ENCODE results near the gene SLF2. TPM values are rescaled to one million over a fixed set of nuclear protein-coding genes. Genes with fewer than 3 reads are reported as not detected.

The SLF2 gene
- total RNA-seq, 1 donor from 2014 or later, result 35.2 TPM

GRCh38 chr10:101002456-101002855 lies 89.7 kb downstream of the SLF2 start:
- no peak for DNase-seq

DNA sequence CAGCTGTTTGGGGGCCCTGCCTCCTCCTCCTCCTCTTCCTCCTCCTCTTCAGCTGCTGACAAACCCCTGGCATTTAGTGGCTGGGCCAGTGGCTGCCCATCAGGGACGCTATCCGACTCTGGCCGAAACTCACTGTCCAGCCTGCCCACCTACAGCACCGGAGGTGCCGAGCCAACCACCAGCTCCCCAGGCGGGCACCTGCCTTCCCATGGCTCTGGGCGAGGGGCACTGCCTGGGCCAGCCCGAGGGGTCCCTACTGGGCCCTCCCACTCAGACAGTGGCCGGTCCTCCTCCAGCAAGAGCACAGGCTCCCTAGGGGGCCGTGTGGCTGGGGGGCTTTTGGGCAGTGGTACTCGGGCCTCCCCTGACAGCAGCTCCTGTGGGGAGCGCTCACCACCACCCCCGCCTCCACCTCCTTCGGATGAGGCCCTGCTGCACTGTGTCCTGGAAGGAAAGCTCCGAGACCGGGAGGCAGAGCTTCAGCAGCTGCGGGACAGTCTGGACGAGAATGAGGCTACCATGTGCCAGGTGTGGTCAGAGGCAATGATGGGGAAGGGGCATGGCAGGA lies 91.0 kb downstream of the SLF2 start:
- DNase-seq, result no peak

DNA sequence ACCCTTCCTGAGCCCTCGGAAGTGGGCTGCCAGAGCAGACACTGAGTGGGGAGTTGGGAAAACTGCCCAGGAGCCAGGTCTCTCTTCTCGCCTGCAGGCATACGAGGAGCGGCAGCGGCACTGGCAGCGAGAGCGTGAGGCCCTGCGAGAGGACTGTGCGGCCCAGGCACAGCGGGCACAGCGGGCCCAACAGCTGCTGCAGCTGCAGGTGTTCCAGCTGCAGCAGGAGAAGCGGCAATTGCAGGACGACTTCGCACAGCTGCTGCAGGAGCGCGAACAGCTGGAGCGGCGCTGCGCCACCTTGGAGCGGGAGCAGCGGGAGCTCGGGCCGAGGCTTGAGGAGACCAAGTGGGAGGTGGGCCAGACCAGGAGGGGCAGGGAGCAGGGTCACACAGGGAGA lies 92.6 kb downstream of the SLF2 start:
- no peak for DNase-seq

- no peak for DNase-seq
Measured at GRCh38 chr10:101005869-101006567, 93.3 kb downstream of the SLF2 start.

DNA sequence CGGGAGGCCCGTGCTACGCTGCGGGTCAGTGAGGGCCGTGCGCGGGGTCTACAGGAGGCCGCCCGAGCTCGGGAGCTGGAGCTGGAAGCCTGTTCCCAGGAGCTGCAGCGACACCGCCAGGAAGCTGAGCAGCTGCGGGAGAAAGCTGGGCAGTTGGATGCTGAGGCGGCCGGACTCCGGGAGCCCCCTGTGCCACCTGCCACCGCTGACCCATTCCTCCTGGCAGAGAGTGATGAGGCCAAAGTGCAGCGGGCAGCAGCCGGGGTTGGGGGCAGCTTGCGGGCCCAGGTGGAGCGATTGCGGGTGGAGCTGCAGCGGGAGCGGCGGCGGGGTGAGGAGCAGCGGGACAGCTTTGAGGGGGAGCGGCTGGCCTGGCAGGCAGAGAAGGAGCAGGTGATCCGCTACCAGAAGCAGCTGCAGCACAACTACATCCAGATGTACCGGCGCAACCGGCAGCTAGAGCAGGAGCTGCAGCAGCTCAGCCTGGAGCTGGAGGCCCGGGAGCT lies 93.9 kb downstream of the SLF2 start:
- no peak for DNase-seq

- DNase-seq, result no peak
Measured at GRCh38 chr10:101007099-101007711, 94.4 kb downstream of the SLF2 start.

GRCh38 chr10:101007915-101008822 lies 95.4 kb downstream of the SLF2 start:
- DNase-seq, result no peak

DNA sequence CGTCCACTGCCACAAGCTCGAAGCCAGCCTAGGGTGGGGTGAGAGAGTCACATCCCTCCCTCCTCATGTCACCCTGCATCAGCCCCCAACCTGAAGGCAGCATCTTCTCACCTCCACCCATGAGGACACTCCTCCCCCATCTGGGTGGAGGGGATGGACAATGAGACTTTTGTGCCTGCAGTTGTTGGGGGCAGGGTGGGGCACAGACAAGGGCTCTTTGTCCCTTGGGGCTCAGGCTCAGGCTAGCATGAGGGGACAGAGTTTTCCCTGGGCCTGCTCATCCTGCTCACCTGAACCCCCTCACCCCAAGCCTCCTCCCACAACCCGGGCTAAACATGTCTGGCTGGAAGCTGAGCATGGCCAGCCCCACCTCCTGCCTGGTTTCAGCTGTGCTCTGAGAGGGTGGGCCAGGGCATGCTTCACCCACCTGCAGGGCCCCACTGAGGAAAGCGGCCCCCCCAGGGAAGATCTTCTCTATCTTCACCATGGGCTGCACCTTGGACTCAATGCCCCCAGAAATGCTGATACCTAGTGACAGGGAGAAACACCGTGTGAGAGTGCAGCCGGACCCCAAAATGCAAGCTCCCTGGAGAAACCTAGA lies 96.2 kb downstream of the SLF2 start:
- DNase-seq, result no peak

DNA sequence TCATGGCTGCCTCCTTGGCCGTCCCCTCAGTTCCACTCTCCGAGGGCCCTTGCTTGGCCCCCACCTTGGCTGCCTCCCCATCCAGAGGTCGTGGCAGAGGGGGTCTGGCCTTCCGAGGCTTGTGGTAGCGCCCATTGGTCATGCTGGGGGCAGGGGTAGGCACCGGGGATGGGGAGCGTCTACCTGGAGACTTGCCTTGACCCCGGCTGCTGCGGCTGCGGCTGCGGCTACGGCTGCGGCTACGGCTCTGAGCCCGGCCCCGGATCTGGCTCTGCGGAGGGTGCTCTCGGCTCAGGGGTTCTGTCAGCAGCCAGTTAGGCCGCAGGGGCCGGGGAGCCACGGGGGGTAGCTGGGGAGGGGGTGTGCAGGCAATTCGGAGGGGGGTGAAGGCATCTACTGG lies 97.6 kb downstream of the SLF2 start:
- no peak for DNase-seq

DNA sequence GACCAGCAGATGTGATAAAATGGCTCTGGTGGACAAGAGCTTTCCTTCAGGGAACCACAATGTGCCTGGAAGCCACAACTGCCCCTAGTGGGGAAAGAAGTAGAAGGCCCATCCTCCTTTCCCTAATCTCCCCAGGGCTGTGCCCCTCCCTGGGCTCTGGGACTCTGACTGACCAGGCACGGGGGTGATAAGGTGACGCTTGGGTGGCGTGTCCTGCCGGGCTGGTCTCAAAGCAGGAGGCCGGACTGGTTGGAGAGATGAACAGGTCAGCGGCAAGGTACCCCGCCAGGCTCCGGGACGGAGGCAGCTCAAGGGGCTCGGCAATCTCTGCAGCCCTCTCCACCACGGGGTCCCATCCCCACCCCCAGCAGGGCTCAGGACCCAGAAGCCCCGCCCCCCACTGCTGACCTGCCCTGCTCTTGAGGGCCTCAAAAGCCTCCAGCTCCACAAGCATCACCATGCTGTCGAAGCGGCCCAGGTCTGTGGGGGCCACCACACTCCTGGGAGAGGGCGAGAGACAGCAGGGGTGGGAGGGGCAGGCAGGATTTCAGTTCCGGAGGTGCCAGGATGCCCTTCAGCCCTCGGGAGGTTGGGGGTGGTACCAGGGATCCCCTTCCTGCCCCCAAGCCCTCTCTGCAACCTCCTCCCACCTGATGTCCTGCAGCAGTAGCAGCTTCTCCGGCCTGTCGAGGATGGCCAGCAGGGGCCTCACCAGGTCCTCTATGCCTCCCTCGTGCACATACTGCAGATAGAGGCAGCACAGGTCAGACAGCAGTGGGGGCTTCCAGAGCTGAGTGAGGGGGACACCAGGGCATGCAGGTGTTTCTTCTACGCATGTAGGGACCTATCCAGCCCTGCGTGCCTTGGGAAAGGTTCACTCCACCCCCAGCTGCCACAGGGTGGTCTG lies 99.0 kb downstream of the SLF2 start:
- peak; percentile 45 for DNase-seq

GRCh38 chr10:101012525-101013364 lies 100.0 kb downstream of the SLF2 start:
- DNase-seq, result peak; percentile 94

DNA sequence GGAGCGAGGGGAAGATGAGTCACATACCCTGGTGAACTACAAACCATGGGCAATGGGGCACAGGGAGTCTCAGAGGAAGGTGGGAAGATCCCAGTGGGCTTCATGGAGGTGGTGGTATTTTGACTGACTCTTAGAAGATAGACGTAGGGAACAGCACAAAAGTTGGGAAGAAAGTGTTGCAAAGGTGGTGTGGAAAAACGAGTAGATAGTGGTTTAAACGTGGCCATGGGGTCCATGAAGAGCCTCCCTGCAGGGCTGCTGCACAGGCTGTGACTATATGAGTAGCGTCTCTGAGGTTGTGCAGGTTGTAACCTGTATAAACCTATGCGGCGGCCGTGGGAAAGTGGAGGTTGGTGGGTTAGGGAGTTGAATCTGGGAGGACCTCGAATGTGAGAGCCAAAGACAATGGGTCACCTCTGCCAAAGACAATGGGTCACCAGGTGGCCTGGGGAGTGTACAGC lies 100.6 kb downstream of the SLF2 start:
- no peak for DNase-seq

DNA sequence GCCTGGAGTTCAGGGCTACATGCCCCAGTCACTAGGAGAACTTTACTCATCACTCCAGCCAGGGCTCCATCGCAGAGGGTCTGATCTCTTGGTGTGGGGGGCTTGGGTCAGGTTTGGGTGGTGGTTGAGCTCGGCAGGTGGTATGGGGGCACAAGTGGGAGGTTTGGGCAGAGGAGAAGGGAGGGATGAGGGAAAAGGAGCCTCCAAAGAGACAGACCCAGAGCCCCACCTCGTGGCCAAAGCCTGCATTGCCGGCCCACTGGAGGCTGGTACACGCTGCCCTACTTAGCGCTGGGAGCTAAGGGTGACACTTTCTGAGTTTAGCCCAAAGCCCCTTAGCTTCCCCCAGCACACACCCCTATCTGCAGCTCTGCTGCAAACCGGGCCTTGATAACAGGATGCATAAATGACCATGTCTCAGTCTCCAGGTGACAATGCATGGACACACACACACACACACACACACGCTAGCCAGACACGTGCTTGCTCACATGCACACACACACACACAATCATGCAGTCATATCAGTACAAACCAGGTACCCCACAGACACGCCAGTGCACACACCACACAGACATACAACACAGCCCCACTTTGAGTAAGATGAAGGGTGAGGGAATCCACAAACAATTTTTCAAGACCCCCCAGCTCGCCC lies 101.6 kb downstream of the SLF2 start:
- DNase-seq, result peak; percentile 81

Other genes with a start within 250 kb of the SLF2 start
- gene PAX2, start 167.4 kb upstream of the SLF2 start, total RNA-seq, result 0.14 and 0.51 TPM in 2 replicates
- 1.9 and 2.6 TPM in 2 replicates for gene SEMA4G, start 56.5 kb downstream of the SLF2 start, total RNA-seq
- 50.4 and 50.6 TPM in 2 replicates for gene MRPL43, start 74.5 kb downstream of the SLF2 start, total RNA-seq
- gene TWNK, start 74.6 kb downstream of the SLF2 start, total RNA-seq, result 7.7 and 8.8 TPM in 2 replicates
- 43.6 and 57.8 TPM in 2 replicates for gene LZTS2, start 86.8 kb downstream of the SLF2 start, total RNA-seq
- 0.34 and 0.88 TPM in 2 replicates for gene PDZD7, start 118.2 kb downstream of the SLF2 start, total RNA-seq
- gene SFXN3, start 118.3 kb downstream of the SLF2 start, total RNA-seq, result 64.4 and 68.9 TPM in 2 replicates
- 0.17 and 0.51 TPM in 2 replicates for gene KAZALD1, start 149.0 kb downstream of the SLF2 start, total RNA-seq
- not detected in 2 replicates for gene TLX1, start 218.3 kb downstream of the SLF2 start, total RNA-seq